HG02759 (cell line): ENCODE results near the gene SCN3A.

Source experiments
- ATAC-seq: cut with Tn5 transposase; IDR thresholded peaks from one replicate; pipeline ENCODE4 v1.9.1; 2021; ENCODE audit warnings: mild to moderate bottlenecking, moderate library complexity; ENCODE audit not compliant: unreplicated experiment

The SCN3A gene

DNA sequence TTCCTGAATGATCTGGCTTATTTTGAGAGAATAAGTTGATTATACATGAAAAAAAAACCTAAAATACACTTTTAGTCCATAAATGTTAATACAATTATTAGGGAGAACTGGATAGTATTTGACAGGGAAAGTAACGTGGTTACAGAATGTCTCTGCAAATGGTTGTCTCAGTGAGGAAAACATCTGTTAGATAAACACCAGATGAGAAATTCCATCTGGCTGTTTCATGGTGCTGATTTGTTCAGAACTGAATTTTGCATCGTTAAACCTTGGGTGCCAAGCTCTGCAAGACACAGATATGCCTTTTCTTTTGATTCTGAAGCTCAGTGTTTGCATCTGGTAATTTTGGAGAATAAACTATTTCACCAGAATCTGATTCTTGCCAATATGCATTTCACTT lies 90.4 kb downstream of the SCN3A start:
- no peak for ATAC-seq

DNA sequence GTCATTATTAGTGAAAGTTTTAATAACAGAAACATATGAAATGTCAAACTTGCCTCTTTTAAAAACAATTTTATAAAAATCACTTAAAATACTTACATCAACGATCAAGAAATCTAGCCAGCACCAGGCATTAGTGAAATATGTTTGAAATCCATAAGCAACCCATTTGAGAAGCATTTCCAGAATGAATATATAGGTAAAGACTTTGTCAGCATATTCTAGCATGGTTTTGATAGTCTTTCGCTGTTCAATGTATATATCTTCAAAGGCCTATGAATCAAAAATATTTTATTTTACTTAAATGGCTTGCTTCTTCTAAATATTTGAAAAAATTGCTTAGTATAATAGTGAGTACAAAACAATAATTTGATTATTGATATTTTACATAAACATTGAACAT lies 91.1 kb downstream of the SCN3A start:
- ATAC-seq: no peak

DNA sequence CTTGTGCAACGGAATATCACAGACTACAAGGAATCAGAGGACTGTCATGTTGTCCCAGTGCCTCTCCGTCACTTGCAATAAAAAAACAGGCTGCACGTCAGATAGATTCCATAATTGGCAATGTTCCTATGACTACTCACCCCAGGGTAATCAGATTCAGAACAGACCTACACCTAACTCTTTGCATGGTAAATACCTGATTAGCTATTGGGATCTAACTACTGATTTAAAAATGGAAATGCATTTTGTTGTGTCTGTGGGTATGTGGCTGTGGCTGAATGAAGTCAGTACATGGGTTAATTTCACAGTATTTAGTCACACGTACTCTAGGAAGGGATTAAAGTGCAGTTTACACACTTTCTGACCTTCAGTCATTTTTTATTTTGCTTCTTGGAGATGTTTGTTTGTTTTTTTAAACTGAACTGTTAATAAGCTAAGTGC lies 91.7 kb downstream of the SCN3A start:
- no peak for ATAC-seq

DNA sequence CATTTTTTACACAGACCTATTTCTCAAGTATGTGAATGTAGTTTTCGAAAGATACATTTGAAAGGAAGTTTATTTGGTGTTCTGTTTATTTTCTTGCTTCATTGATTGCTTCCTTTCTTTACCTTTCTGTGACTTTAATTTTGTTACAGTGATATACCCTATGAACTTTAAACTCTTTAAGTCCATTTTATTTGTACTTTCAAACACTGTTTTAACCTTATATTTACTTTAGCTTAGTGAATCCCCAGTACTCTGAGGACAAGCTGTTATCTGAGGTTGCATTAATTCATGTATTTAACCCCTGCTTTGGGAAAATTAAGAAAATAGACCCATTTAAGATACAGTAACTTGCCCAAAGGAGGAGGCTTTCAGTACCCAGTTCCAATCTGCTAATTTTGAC lies 93.5 kb downstream of the SCN3A start:
- no peak for ATAC-seq

DNA sequence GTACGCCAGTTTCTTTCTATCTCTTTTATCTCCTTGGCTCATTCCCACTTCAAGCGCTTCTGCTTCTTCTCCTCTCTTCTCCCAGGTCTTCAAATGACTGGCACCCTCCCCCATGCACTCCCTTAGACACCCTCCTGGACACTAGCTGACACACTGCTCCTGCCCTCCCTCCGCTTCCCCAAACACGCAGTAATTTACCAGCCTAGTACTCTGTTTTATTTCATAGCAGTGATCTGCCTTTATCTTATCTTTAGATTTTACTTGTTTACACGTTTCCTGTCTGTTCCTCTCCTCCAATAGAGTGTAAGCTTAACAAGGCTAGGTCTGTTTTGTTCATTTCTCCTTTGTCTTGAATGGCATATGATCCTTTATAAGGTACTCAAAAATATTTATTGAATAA lies 93.9 kb downstream of the SCN3A start:
- no peak for ATAC-seq

DNA sequence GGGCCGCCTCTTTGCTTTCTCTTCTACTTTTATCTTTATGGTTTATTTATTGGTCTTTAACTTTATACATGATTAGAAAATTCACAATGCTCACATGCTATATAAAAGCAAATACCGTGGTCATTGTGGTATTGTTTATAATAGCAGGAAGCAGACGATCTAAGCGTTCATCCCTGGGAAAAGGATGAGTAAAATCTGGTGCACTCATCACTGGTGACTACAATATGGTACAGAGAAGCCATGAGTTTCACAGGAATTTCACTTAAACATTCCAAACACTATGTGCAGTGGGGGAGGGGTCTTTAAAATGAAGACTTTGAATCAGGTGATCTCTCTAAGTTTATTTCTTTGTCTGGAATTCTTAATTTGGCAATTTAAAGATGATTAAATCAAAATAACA lies 97.9 kb downstream of the SCN3A start:
- ATAC-seq: no peak

DNA sequence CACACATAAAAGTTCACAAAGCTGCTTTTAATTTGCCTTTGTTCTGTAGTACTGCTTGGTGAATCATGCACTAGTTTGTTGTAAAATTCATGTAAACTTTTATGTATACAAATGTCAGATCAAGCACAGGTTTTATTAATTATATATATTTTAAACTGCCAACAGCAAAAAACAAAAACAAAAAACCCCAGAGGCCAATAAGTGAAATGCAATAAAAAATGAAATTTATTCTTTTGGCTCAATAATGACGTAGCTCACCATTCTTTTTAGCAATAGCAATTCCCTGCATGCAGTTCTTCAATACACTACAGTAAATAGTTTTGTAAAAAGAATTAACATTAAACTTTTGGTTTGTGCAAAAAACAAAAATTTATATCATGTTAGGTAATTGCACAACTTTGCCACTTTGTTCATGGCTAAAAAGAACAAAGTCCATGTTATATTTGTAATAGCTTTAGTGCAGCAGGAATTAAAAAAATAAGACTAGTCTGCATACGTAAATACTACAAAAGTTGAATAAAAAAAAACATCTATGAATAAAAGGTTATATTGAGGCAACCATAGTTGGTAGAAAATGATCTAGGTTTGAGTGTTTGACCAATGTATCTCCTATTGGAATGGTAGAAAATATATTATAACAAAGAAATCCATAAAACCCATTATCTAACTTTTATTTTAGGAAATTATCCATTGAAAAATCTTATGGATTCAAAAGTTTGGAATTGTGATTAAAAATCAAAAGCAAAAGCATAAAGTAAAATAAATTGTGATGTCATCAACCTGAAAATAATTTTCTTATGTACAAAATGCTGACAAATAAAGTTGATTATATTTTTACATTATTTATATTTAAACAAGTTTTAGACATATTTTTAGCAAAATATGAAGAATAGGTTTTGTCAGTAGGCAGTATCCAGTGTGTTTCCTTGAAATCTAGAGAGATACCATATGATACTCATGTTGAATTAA lies 115.6 kb downstream of the SCN3A start:
- ATAC-seq: no peak

DNA sequence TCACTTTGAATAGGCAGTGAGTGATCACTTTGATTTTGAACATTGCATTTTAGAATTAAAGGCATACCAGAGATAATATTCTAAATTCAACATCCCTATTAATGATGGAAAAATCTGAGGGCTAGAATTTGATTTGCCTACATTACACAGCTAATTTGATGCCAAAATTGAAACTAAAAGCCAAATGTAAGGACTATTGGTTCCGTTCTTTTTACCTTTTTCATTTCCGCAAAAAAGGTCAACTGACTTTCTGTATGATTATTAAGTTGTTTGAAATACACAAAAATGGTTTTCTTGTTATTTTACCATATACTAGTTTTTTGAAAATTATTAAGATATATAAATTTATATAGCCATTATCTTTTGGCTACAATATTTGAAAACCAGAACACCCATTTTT lies 117.5 kb downstream of the SCN3A start:
- no peak for ATAC-seq

DNA sequence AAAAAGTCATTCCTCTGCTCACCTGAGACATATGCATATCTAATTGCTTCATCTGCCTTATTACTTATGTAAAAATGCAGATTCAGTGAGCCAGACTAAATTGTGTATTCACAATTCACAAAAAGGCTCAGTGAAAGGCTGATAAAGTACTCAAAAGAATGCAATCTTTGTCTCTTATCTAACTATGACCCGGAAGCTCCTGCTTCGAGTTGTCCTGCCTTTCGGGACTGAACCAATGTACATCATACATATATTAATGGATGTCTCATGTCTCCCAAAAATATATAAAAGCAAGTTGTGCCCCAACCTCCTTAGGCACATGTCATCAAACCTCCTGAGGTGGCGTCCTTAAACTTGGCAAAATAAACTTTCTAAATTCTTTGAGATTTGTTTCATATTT lies 120.5 kb downstream of the SCN3A start:
- no peak for ATAC-seq

DNA sequence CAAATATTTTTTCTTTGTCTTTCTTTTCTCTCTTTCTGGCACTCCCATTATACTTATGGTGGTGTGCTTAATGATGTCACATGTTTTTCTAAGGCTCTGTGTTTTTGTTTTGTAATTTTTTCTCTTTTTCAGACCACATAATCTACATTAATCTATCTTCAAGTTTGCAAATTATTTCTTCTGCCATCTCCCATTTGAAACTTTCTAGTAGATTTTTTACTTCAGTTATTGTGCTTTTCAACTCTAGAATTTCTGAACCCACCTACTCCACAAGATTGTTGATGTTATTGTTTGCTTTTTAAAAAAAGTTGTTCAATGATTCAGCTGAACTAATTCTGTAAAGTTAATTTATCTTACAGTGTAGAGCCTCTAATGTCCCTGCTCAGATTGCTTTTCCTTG lies 121.4 kb downstream of the SCN3A start:
- no peak for ATAC-seq

DNA sequence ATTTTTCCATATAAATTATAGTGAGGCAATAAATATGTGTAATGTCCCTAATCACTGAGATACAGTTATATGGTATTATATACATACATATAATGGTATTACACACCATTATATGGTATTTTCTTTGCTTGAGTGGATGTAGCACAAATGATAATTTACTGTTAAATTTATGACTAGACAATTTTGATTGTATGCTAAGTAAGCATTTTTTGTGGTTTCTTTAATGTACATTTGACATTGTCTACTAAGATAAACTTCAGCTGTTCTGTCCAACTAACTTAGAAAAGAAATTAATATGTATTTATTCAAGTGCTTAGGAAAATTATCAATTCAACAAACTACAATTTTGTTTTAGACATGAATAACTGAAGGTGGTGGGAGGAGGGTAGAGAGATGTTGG lies 122.6 kb downstream of the SCN3A start:
- no peak for ATAC-seq

DNA sequence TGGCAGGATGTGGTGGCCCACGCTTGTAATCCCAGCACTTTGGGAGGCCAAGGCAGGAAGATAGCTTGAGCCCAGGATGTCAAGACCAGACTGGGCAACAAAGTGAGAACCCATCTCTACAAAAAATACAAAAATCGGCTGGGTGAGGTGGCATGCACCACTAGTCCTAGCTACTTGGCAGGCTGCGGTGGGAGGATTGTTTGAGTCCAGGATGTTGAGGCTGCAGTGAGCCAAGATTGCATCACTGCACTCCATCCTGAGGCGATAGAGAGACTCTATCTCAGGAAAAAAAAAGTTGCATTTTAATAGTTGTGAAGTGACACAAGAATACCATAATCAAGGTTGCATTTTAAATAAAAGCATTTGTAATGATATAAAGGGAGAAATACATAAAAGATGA lies 124.4 kb downstream of the SCN3A start:
- ATAC-seq: no peak

DNA sequence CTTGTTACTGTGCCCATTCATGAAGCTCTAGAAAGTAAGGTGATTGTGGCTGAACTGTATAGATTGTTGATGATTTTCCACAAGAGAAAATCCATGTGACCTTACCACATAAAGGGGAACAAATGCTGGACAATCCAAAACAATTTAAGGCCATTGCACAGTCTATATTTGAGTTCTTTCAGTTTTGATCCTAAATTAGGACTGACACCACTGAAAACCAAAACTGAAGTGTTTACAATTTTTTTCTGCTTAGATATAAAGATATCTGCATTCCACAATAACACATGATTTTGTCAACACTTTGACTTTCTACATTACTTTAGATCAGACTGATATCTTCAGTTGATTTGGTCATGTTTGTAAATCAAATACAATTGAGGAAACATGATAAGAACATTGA lies 124.9 kb downstream of the SCN3A start:
- no peak for ATAC-seq

DNA sequence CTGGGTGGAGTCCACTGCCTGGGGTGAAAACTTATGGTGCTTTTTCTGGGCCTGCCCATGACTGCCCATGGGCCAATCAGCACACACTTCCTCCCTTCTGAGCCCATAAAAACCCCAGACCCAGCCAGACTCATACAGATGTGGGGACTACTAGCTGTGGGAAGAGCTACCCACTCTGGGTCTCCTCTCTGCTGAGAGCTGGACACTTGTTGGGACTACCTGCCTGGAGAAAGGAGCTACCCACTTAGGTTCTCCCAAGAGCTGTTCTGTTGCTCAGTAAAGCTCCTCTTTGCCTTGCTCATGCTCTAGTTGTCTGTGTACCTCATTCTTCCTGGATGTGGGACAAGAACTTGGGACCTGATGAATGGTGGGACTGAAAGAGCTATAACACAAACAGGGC lies 129.0 kb downstream of the SCN3A start:
- no peak for ATAC-seq

DNA sequence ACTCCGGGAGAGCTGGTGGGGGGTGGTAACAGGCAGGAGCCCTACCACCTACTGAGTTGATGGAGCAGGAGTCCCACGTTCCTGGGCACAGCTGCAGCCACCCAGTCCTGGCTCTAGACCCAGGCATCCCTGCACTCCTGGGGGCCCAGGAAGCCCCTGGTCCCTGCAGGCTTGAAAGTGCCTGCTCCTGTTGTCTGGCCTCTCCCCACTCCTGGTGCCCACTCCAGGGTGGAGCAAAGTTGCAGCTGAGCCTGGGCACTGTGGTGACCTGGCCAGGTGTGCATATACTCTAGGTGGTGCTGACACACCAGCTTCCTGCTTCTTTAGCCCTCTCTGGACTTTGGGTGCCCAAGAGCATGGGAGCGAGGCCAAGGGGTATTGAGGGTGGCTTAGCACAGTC lies 129.5 kb downstream of the SCN3A start:
- ATAC-seq: no peak

DNA sequence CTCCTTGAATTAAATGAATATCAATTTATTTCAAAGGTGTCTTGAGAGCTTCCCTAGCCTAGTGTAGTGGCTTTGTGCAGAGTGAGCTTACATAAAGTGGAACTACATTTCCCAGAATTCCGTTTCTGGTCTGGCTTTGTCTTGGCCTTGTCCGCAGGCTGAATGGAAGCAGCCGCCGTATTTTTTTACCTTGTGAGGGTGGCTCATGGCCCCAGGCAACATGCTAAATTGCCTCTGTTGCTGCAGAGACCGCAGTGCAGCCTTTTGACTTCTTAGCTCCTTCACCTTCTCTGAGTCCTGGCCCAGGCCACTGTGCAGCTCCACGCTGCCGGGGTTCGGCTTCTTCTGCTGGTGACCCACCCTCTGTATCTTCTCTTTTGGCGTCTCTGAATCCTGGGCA lies 133.8 kb downstream of the SCN3A start:
- no peak for ATAC-seq

DNA sequence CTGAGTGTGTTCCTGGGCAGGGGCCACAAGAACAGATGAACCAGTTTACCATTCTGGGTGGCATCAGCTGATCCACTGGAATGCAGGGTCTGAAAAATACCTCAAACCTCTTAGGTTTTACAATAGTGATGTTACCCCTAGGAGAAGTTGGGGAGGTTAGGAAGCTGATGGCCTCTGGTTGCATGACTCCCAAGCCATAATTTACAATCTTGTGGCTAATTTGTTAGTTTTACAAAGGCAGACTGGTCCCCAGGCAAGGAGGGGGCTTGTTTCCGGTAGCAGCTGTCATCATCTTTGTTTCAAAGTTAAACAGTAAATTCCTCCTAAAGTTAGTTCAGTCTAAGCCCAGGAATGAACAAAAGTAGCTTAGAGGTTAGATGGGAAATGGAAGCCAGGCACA lies 134.7 kb downstream of the SCN3A start:
- no peak for ATAC-seq

DNA sequence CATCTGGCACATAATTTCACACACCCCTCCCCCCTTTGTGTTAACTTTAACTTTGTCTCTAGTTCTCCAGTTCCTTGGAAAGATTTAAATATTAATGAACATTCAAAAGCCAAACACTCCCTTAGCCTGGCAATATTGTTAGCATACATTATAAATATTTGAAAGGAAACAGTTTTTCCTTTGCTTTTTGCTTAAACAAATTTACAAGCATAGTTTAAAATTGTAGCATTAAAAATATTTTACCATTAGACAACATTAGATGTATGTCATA lies 135.4 kb downstream of the SCN3A start:
- ATAC-seq: no peak

DNA sequence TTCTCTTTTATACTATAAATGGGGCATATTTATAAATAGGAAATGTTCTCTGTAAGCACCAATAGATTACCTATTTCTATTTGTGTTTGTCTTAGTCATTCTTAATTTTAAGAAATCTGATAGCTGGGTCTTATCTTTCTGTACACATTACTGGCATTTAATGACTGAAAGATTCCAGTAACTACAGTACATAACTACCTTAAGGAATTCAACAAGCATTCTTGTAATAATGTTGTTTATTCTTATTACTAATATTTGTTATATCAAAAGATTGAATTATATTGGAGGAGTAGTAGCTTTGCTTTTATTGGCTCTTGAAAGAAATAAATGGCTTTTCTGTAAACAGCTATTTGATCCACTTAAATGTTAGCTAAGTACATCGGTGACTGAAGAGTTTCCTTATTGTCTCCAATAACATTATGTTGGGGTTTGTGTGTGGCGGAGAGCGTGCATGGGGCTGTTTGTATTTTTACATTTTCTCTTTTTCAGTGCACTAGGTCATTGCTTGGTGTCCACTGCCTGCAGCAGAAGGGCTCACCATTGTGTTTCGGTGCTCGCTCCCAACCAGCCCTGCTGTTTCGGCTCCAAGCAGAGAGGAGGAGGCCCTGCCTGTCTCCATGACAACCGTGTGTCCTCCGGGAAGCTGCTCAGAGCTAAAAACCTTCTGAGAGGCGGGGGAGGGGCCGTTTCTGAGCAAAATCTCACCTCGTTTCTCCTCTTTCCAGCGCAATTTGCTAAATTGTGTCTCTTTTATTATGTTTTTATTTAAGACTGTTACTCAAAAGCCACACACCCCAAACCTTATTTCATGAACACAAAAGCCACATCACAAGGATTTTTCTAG lies 136.0 kb downstream of the SCN3A start:
- ATAC-seq: no peak

DNA sequence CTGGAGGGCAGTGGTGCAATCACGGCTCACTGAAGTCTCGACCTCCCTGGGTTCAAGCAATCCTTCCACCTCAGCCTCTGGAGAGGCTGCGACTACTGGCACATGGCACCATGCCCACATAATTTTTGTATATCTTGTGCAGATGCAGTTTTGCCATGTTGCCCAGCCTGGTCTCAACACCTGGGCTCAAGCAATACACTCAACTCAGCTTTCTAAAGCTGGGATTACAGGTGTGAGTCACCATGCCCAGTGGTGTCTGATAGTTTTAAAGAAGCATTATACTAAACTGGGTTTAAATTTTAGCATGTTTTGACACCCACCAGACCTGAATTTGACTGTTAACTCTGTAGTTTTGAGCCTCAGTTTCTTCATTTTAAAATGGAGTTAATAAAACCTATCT lies 139.1 kb downstream of the SCN3A start:
- ATAC-seq: no peak

DNA sequence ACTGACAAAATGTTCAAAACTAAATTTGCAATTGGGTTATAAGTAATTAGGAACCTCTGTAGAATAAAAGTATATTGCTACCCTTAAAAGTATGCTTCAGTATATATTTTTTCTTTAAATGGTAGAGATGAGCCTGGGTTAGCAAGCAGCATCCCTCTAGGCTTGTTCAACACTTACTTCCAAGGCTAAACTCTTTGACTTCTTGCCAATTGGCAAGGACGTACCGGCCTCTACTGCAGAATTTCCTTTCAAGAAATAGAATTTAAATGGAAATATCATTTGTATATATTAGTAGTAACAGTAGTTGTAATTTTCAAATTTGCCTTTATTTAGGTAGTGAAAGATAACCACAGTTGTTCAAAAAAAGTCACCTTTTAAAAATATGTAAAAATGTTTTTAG lies 143.4 kb downstream of the SCN3A start:
- ATAC-seq: no peak
